IMR-90 (cell line): ENCODE data around the gene S100A1.

Experiments
- BHLHE40 ChIP-seq: fragments of 150-350 bp; IDR thresholded peaks from 2 replicates; pipeline ENCODE4 v1.6.1; 2016; ENCODE audit warnings: mild to moderate bottlenecking, low read depth, low read length
- CEBPB ChIP-seq: IDR thresholded peaks from 2 replicates; pipeline ENCODE4 v1.6.1; 2012; ENCODE audit warnings: low read depth, low read length, improper control_type of control experiment
- CHD1 ChIP-seq: IDR thresholded peaks from 2 replicates; pipeline ENCODE4 v1.6.1; 2012; ENCODE audit warnings: low read depth, low read length, improper control_type of control experiment
- CTCF ChIP-seq: conservative IDR thresholded peaks from 2 replicates; pipeline ENCODE4 v1.5.1; 2012; ENCODE audit warnings: mild to moderate bottlenecking, low read depth, low read length, improper control_type of control experiment
- MAFK ChIP-seq: IDR thresholded peaks from 2 replicates; pipeline ENCODE4 v1.6.1; 2012; ENCODE audit warnings: low read depth, low read length, improper control_type of control experiment
- MAZ ChIP-seq: IDR thresholded peaks from 2 replicates; pipeline ENCODE4 v1.6.1; 2012; ENCODE audit warnings: low read depth, mild to moderate bottlenecking, low read length, improper control_type of control experiment, moderate library complexity, borderline replicate concordance
- NFE2L2 ChIP-seq: fragments of 150-350 bp; IDR thresholded peaks from 2 replicates; pipeline ENCODE4 v1.6.1; 2016; ENCODE audit warnings: low read depth, mild to moderate bottlenecking, low read length
- POLR2A ChIP-seq: IDR thresholded peaks from 2 replicates; pipeline ENCODE4 v1.6.1; 2012; ENCODE audit warnings: mild to moderate bottlenecking, low read depth, low read length
- RAD21 ChIP-seq: IDR thresholded peaks from 2 replicates; pipeline ENCODE4 v1.6.1; 2012; ENCODE audit warnings: low read length, improper control_type of control experiment
- TF ChIP-seq, protein P1 (sequence below): fragments of 150-350 bp; IDR thresholded peaks from 2 replicates; pipeline ENCODE4 v1.6.1; 2016; ENCODE audit warnings: low read depth, mild to moderate bottlenecking, low read length, moderate library complexity, borderline replicate concordance
- TF ChIP-seq, protein P2 (sequence below): fragments of 150-350 bp; IDR thresholded peaks from 2 replicates; pipeline ENCODE4 v1.6.1; 2017; ENCODE audit warnings: mild to moderate bottlenecking, antibody characterized with exemption, low read length, low read depth

GRCh38 chr1:153588482-153588881 is 39.8 kb upstream of the S100A1 start:
- TF ChIP-seq POLR2A: no peak
- TF ChIP-seq CTCF: no peak
- no peak for TF ChIP-seq MAFK
- TF ChIP-seq CEBPB: no peak
- TF ChIP-seq, protein P1, sequence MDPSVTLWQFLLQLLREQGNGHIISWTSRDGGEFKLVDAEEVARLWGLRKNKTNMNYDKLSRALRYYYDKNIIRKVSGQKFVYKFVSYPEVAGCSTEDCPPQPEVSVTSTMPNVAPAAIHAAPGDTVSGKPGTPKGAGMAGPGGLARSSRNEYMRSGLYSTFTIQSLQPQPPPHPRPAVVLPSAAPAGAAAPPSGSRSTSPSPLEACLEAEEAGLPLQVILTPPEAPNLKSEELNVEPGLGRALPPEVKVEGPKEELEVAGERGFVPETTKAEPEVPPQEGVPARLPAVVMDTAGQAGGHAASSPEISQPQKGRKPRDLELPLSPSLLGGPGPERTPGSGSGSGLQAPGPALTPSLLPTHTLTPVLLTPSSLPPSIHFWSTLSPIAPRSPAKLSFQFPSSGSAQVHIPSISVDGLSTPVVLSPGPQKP: no peak
- TF ChIP-seq, protein P2, sequence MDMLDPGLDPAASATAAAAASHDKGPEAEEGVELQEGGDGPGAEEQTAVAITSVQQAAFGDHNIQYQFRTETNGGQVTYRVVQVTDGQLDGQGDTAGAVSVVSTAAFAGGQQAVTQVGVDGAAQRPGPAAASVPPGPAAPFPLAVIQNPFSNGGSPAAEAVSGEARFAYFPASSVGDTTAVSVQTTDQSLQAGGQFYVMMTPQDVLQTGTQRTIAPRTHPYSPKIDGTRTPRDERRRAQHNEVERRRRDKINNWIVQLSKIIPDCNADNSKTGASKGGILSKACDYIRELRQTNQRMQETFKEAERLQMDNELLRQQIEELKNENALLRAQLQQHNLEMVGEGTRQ: no peak
- no peak for TF ChIP-seq RAD21
- TF ChIP-seq CHD1: no peak
- no peak for TF ChIP-seq NFE2L2
- no peak for TF ChIP-seq BHLHE40
- no peak for TF ChIP-seq MAZ
